HG03469 (cell line): ENCODE results near the gene MOSPD3.
"Not testable (repeated sequence)": the region's sequence is repeated elsewhere in the genome, so short reads cannot be mapped to it uniquely, and the experiment has no call there.

Experiments
- ATAC-seq: cut with Tn5 transposase; IDR thresholded peaks from one replicate; pipeline ENCODE4 v1.9.1; 2021; ENCODE audit warnings: mild to moderate bottlenecking, moderate library complexity, moderate number of reproducible peaks; ENCODE audit not compliant: unreplicated experiment

Gene MOSPD3

GRCh38 chr7:100611983-100612729, at the start of gene MOSPD3:
Gene MOSPD3 (plus strand): TSS chr7:100612540. CDS start chr7:100612792, 252 bp downstream.
- ATAC-seq = peak; percentile 69

- no peak for ATAC-seq
These were observed 49.2 kb upstream of the MOSPD3 start for GRCh38 chr7:100563100-100563564.

- no peak for ATAC-seq
These were observed 48.4 kb upstream of the MOSPD3 start for GRCh38 chr7:100563809-100564400.

- ATAC-seq = not testable (repeated sequence)
These were observed 47.9 kb upstream of the MOSPD3 start for GRCh38 chr7:100564405-100564804.

GRCh38 chr7:100565133-100565571, 47.2 kb upstream of the MOSPD3 start:
- ATAC-seq = no peak

GRCh38 chr7:100566018-100566531, 46.3 kb upstream of the MOSPD3 start:
- no peak for ATAC-seq

GRCh38 chr7:100567031-100567730, 45.2 kb upstream of the MOSPD3 start:
- ATAC-seq = no peak

GRCh38 chr7:100567751-100568175, 44.6 kb upstream of the MOSPD3 start:
- ATAC-seq = no peak

- ATAC-seq = no peak
These were observed 44.0 kb upstream of the MOSPD3 start for GRCh38 chr7:100568176-100568895.

- ATAC-seq = no peak
These were observed 43.2 kb upstream of the MOSPD3 start for GRCh38 chr7:100568896-100569844.

GRCh38 chr7:100570954-100571828, 41.1 kb upstream of the MOSPD3 start:
- no peak for ATAC-seq

GRCh38 chr7:100571829-100572116, 40.6 kb upstream of the MOSPD3 start:
- ATAC-seq = no peak

GRCh38 chr7:100572281-100572948, 39.9 kb upstream of the MOSPD3 start:
- no peak for ATAC-seq

- no peak for ATAC-seq
These were observed 39.2 kb upstream of the MOSPD3 start for GRCh38 chr7:100572949-100573675.

GRCh38 chr7:100573691-100574361, 38.5 kb upstream of the MOSPD3 start, which contains the start of gene SAP25:
Gene SAP25 (minus strand): TSS chr7:100573900. CDS start chr7:100573742, 158 bp downstream.
- no peak for ATAC-seq

GRCh38 chr7:100574362-100575205, 37.8 kb upstream of the MOSPD3 start:
- no peak for ATAC-seq
